NCI-H526 treated with DMSO at 0.1 percent for 48 hours (cell line): Measurements from ENCODE around the gene NEDD1.
A peak's percentile ranks its signal among the peaks of the same experiment; 100 is the strongest.

Source experiments
- DNase-seq: peaks from one replicate; lab custom pipeline; 2025; lab: John Stamatoyannopoulos, UW

The NEDD1 gene, protein sequence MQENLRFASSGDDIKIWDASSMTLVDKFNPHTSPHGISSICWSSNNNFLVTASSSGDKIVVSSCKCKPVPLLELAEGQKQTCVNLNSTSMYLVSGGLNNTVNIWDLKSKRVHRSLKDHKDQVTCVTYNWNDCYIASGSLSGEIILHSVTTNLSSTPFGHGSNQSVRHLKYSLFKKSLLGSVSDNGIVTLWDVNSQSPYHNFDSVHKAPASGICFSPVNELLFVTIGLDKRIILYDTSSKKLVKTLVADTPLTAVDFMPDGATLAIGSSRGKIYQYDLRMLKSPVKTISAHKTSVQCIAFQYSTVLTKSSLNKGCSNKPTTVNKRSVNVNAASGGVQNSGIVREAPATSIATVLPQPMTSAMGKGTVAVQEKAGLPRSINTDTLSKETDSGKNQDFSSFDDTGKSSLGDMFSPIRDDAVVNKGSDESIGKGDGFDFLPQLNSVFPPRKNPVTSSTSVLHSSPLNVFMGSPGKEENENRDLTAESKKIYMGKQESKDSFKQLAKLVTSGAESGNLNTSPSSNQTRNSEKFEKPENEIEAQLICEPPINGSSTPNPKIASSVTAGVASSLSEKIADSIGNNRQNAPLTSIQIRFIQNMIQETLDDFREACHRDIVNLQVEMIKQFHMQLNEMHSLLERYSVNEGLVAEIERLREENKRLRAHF

GRCh38 chr12:96906849-96907670 is at the start of gene NEDD1:
TSS of gene NEDD1 (plus strand) at chr12:96907257. CDS start at chr12:96909760, 2,503 bp downstream.
- peak; percentile 59 for DNase-seq

- no peak for DNase-seq
Observed at GRCh38 chr12:96858162-96858561, 48.9 kb upstream of the NEDD1 start.

GRCh38 chr12:96861656-96862055 is 45.4 kb upstream of the NEDD1 start:
- DNase-seq: no peak

GRCh38 chr12:96862326-96862725 is 44.7 kb upstream of the NEDD1 start:
- DNase-seq: no peak

DNA sequence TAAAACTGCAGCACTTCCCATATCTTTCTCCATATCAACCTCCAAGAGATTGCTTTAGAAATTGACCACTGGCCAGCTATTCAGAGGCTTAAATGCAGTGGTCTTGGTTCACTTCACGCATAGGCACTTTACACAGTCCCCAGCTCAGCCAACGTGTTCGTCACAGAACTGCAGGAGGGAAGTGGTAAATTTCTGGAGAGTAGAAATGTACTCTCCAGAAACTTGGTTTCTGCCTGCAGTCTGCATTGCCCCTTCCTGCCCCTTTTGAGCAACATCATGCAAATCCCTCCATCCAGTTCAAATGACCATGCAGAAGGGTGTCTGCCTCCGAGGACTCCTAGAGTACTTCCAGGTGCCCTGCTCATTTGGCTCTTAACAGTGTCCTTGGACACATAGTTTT is 42.7 kb upstream of the NEDD1 start:
- DNase-seq: no peak

DNA sequence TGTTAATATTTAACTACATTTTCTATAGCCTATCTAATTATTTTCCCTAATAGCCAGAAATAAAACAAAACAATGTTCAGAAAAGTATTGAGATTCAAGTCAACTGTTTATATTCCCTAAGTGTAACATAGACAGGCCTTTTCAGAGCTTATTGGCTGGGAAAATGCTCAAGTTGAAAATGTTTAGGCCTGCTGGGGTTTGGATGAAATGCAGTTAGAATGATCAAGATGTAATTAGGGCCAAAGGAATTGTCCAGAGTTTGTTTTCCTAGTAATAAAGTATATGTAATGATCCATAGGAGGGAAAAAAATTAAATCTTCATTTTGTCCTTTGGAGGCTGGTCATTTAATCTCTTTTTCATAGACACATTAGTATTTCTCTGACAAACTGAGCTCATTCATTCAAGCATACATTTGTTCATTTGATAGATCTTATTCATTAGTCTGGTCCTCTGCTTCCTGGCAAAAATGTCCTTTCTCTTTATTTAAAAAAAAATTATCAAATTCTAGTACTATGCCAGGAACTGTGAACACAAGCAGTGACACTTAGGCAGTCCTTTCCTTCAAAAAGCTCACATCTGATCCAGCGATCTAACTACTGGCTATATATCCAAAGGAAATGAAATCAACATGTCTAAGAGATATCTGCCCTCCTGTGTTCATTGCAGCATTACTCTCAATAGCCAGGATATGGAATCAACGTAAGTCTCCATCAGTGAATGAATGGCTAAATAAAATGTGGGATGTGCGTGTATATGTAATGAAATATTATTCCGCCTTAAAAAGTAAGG is 40.1 kb upstream of the NEDD1 start:
- DNase-seq: no peak

DNA sequence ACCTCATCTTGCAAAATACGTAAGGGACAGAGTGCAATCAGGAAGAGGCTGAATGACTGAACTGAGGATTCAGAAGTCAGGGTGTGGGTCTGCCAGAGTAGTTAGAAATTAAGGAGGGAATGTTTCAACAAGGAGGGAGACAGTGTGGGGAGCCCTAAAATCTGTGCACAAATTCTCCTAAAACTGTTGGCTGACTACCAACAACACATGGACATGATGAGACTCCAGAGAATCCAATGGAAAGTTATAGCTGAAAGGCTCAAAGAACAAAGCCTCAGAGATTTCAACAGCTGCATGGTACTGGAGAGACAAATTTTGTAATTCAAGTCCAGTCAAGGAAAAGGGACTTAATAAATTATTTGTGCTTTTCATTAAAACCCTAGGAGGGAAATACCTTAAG is 36.1 kb upstream of the NEDD1 start:
- no peak for DNase-seq

DNA sequence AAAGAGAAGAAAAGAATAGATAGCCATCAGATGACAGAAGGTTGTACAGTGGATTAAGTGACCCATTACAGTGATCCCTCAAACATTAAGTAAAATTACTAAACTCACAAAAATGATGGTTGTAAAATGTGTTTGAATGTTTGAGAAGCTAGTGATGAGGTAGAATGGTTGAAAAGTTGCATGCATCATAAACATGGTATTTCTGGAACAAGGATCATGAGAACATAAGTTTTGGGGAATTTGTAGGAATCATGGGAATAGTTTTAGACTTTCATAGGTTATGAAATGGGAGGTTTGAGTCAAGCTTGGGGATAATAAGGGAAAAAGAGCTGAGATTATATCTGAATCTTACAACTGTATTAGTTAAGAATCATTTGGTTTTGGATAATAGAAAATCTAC is 34.1 kb upstream of the NEDD1 start:
- no peak for DNase-seq

DNA sequence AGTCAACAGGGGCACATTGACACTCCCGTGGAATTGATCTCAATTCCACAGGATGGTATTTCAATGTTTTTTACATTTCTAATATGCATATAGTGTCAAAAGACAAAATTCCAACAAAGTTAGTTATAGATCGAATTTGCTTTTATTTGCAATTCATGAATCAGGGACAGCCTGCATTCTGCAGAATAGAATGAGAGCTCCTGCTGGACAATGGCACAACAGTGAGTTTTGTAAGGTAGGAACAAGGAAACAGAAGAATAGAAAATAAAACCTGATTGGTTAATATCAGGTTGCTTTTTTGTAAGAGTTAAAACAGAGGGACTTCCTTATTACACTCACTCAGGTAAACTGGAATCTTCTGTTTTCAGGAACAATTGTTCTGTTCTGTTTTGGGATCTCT is 32.8 kb upstream of the NEDD1 start:
- no peak for DNase-seq

DNA sequence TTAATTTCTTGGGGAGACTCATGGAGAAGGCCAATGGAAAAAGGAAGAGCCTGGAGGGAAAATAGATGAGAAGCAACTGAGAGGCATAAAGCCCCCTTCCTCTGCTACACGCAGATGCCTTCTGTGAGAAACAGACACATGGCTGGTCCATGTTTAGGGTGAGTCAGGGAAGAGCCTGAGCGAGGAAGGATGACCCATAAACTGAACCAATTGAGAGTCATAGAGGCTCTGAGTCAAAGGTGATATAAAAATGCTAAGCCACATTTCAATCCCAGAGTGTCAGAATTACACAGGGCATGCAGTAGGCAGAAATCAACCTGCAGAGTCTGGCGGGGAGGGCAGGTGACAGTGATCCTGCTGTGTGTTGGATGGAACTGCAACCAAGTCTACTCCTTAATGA is 30.1 kb upstream of the NEDD1 start:
- no peak for DNase-seq

GRCh38 chr12:96878704-96879103 is 28.4 kb upstream of the NEDD1 start:
- no peak for DNase-seq

DNA sequence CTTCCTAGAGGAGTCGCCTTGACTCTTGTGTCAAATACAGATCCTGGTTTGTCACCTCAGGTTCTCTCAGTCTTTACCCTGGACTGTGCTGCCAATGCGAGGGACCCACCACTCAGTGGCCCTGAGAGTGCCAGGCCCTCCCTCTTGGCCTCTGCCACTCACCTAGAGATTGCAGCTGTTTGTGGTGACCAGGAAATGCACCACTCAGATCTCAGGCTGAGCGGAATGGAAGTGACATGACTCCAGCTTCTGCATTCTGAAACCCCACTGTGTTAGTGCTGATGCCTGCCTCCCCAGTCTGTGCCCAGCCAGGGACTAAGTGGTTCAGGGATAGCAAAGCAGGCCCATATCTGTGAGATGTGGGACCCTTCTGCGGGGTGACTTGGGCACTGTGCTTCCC is 27.8 kb upstream of the NEDD1 start:
- DNase-seq: no peak

DNA sequence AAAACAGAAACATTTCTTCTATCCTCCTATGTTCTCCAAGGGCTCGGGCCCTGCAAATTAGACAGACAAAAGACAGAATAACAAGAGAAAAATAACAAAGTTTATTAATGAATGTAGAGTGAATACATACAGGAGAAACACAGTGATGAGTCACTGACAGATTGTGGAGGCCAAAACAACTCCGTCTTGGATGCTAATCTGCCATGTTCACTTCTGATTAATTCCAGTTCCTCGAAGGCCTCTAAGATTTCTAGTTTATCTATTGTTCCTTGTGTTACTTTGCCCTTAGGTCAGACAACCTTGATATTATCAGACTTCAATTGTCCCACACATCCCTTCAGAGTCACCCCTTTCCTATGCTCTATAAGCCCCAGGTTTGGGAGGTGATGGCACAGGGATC is 26.8 kb upstream of the NEDD1 start:
- DNase-seq: no peak

GRCh38 chr12:96881608-96882007 is 25.4 kb upstream of the NEDD1 start:
- no peak for DNase-seq

GRCh38 chr12:96882862-96883261 is 24.2 kb upstream of the NEDD1 start:
- DNase-seq: no peak

- no peak for DNase-seq
Observed at GRCh38 chr12:96883571-96883970, 23.5 kb upstream of the NEDD1 start.

DNA sequence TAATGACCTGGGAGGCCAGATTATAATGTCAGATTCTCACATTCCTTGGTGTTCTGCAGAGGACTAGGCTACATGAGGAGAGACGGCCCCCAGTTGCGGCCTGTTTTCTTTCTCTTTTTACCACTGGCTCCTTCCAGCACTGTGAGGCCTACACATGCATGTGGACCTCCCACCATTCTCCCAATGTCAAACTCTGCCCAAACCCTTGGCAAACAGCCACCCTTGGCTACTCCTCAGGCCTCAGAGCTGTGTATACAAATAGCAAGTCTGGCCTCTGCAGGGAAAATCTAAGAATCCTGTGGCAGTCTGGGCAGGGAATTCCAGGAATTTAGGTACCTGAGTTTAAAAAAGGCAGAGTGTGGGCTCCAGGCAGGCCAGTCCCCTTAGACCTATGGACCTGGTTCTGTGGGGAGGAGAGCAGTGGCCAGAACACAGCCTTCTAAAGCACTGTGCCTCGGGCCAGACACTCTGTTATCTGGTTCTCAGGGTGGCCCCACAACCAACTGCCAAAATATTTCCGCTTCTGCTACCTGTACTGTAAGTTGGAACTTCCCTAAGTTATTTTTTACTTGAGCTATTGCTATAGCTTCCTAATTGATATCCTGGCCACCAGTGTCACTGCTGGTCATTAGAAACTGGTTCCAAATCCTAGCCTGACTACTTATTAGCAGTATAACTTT is 19.9 kb upstream of the NEDD1 start:
- no peak for DNase-seq

DNA sequence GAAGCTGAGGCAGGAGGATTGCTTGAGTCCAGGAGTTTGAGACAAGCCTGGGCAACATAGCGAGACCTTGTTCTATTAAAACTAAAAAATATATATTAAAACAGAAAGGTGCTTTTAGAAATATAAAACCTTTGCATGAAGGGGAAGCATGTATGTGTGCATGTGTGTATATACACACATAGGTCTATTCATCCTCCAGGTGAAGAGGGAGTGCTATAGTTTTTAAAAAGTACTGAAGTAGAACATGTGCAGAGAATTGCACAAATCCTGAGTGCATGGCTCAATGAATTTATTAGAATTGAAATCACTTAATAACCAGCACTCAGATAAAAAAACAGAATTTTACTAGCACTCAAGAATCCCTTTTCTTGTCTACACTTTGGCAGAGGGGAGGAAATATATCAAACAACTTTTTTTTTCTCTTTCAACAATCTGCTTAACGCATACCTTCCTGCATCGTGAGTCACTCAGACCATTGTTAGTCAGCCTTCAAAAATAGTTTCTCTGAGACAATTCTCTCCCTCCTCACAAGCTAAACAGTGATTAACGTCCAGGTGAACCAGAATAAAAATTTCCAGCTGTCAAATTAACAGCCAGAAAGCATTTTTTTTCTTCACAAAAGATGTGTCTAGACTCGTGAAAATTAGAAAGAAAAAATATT is 17.7 kb upstream of the NEDD1 start:
- no peak for DNase-seq

GRCh38 chr12:96890331-96890730 is 16.7 kb upstream of the NEDD1 start:
- DNase-seq: no peak

DNA sequence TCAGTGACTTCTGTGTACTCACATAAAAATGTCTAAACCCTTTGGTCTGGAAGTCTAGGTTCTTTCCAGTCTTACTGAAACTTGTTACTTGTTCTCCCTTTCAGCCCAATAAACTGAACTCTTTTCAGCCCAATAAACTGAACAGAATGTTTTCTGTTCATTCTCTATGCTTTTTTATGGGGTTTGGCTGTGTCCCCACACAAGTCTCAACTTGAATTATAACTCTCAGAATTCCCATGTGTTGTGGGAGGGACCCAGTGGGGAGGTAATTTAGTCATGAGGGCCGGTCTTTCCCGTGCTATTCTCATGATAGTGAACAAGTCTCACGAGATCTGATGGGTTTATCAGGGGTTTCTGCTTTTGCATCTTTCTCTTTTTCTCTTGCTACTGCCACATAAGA is 15.0 kb upstream of the NEDD1 start:
- no peak for DNase-seq

DNA sequence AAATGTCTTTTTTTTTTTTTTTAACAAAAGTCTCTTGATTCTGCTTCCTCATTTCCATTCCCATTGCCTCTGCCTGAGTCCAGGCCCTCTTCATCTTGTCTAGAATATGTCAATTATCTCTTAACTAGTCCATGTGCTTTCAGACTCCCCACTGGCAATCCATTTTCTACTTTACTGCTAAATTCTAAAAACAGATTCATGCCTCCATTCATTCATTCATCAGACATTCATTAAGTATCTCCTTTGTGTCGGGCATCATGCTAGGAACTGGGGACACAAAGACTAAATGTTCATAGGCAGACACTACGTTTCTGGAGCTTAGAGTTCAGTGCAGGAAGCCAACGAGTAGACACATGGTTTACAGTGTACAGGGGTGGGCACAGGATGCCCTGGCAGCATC is 9.6 kb upstream of the NEDD1 start:
- no peak for DNase-seq
